Measurements from ENCODE around the gene CCDC88B. TPM values are rescaled to one million over a fixed set of nuclear protein-coding genes. Genes with fewer than 3 reads are reported as not detected.
A peak's percentile ranks its signal among the peaks of the same experiment; 100 is the strongest.
"Not testable (repeated sequence)": the region's sequence is repeated elsewhere in the genome, so short reads cannot be mapped to it uniquely, and the experiment has no call there.

The CCDC88B gene
- total RNA-seq, 1 experiment from 2014 or later: 7.6 TPM

DNA sequence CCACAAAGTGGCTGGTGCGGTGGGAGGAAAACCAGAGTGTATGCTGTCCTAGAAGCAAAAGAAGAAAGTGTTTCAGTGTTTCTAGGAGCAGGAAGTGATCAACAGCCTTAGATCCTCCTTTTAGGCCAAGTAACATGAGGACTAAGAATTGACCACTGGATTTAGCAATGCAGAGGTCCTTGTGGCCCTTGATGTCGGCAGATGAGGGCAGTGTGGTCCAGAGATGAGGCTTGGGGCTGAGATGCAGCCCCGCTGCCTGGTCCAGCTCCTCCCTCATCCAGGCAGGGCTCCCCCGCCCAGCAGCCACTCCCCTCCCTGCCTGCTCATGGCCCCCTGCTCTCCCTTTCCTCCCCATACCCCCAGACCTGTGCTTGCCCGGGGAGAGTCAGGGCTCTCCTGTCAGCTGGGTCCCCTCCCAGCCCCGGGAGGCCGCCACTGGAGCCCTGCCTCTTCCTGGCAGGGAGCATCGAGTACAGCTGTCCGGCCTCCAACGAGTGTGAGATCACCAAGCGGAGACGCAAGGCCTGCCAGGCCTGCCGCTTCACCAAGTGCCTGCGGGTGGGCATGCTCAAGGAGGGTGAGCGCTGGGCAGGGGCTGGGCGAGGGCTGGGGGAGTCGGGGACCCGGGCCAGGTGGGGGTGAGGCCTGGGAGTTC lies 26.4 kb upstream of the CCDC88B start:
- H3K27me3 Mint-ChIP-seq (ENCODE audit: unreplicated experiment): no peaks in the 10 kb centered on the region
- H3K36me3 Mint-ChIP-seq (ENCODE audit: insufficient read depth, unreplicated experiment): peaks cover 72% of the 10 kb centered on the region

GRCh38 chr11:64314146-64314804 lies 25.7 kb upstream of the CCDC88B start:
- DNase-seq: no peak
- TF ChIP-seq CTCF (IDR thresholded peaks at IDR 0.05; ENCODE audit: unreplicated experiment): no peak
- CTCF ChIA-PET: no interaction called here
- Mint-ChIP-seq H3K36me3 (ENCODE audit: insufficient read depth, unreplicated experiment) (peaks cover 73% of the 10 kb centered on the region), H3K27ac (ENCODE audit: unreplicated experiment) (no peak overlapping the region), H3K4me3 (ENCODE audit: low read depth, unreplicated experiment) (no peak overlapping the region), H3K4me1 (ENCODE audit: low read depth, unreplicated experiment) (peaks cover 17% of the 10 kb centered on the region), H3K27me3 (ENCODE audit: unreplicated experiment) (no peaks in the 10 kb centered on the region), H3K9me3 (ENCODE audit: low read depth, unreplicated experiment) (no peaks in the 10 kb centered on the region)
- no TSS peak for BruUV-seq (replicated peaks)
- intact Hi-C loops (cut with micrococcal nuclease; ENCODE audit: unreplicated experiment): no loop called here

More for the DNA sequence above, 26.4 kb upstream of the CCDC88B start:
- Mint-ChIP-seq H3K9me3 (ENCODE audit: low read depth, unreplicated experiment) (no peaks in the 10 kb centered on the region), H3K4me1 (ENCODE audit: low read depth, unreplicated experiment) (peaks cover 11% of the 10 kb centered on the region), H3K4me3 (ENCODE audit: low read depth, unreplicated experiment) (no peak overlapping the region), H3K27ac (ENCODE audit: unreplicated experiment) (peak overlapping the region; percentile 28)
- DNase-seq: no peak
- TF ChIP-seq CTCF (IDR thresholded peaks at IDR 0.05; ENCODE audit: unreplicated experiment): no peak
- BruUV-seq (replicated peaks): no TSS peak
- intact Hi-C loops (cut with micrococcal nuclease; ENCODE audit: unreplicated experiment): no loop called here
- CTCF ChIA-PET: no interaction called here

GRCh38 chr11:64314805-64315561 lies 25.0 kb upstream of the CCDC88B start:
- peaks cover 76% of the 10 kb centered on the region for H3K36me3 Mint-ChIP-seq (ENCODE audit: insufficient read depth, unreplicated experiment)

DNA sequence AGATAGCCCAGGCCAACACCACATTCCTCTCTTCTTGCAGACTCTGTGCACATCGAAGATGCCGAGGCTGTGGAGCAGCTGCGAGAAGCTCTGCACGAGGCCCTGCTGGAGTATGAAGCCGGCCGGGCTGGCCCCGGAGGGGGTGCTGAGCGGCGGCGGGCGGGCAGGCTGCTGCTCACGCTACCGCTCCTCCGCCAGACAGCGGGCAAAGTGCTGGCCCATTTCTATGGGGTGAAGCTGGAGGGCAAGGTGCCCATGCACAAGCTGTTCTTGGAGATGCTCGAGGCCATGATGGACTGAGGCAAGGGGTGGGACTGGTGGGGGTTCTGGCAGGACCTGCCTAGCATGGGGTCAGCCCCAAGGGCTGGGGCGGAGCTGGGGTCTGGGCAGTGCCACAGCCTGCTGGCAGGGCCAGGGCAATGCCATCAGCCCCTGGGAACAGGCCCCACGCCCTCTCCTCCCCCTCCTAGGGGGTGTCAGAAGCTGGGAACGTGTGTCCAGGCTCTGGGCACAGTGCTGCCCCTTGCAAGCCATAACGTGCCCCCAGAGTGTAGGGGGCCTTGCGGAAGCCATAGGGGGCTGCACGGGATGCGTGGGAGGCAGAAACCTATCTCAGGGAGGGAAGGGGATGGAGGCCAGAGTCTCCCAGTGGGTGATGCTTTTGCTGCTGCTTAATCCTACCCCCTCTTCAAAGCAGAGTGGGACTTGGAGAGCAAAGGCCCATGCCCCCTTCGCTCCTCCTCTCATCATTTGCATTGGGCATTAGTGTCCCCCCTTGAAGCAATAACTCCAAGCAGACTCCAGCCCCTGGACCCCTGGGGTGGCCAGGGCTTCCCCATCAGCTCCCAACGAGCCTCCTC lies 24.1 kb upstream of the CCDC88B start:
- H3K27me3 Mint-ChIP-seq (ENCODE audit: unreplicated experiment); DNase-seq; H3K9me3 Mint-ChIP-seq (ENCODE audit: low read depth, unreplicated experiment); BruUV-seq (replicated peaks); intact Hi-C loops (cut with micrococcal nuclease; ENCODE audit: unreplicated experiment): not testable (repeated sequence)
- peaks cover 82% of the 10 kb centered on the region for H3K36me3 Mint-ChIP-seq (ENCODE audit: insufficient read depth, unreplicated experiment)
- CTCF ChIA-PET: interaction anchor here (2.2 to 3.7 kb wide), 3 partner anchors 11 to 42 kb away, joined by 16 to 168 read pairs (median 16); partner anchors contain the start of gene ESRRA
- peak overlapping the region; percentile 98 for H3K4me3 Mint-ChIP-seq (ENCODE audit: low read depth, unreplicated experiment)
- H3K4me1 Mint-ChIP-seq (ENCODE audit: low read depth, unreplicated experiment): peaks cover 32% of the 10 kb centered on the region
- peak overlapping the region; percentile 99 for H3K27ac Mint-ChIP-seq (ENCODE audit: unreplicated experiment)

More at GRCh38 chr11:64314805-64315561, 25.0 kb upstream of the CCDC88B start:
- CTCF ChIA-PET: interaction anchor here (3.7 kb wide), 1 partner anchor 39 kb away, joined by 168 read pairs; no protein-coding TSS in a partner anchor
- DNase-seq: no peak
- intact Hi-C loops (cut with micrococcal nuclease; ENCODE audit: unreplicated experiment): no loop called here
- Mint-ChIP-seq H3K27me3 (ENCODE audit: unreplicated experiment) (no peaks in the 10 kb centered on the region), H3K27ac (ENCODE audit: unreplicated experiment) (no peak overlapping the region), H3K4me3 (ENCODE audit: low read depth, unreplicated experiment) (no peak overlapping the region), H3K4me1 (ENCODE audit: low read depth, unreplicated experiment) (peaks cover 23% of the 10 kb centered on the region), H3K9me3 (ENCODE audit: low read depth, unreplicated experiment) (no peaks in the 10 kb centered on the region)
- no peak for TF ChIP-seq CTCF (IDR thresholded peaks at IDR 0.05; ENCODE audit: unreplicated experiment)
- BruUV-seq (replicated peaks): no TSS peak

All from Calu3 (cell line).